Upper lobe of left lung (tissue), 4 donors: ENCODE results near the gene NACC1.

Experiments used
- CTCF ChIP-seq, 6 experiments: fragments of 450-650 bp in 4 of 6; fragments of 200-600 bp in 2 of 6; sonication (generic) in 2 of 6; IDR thresholded peaks; one replicate each; pipeline ENCODE4 v1.5.1; 2016 to 2019; ENCODE audit warnings: antibody characterized with exemption in 6 of 6
- POLR2A ChIP-seq, 4 donors: fragments of 450-650 bp; IDR thresholded peaks; one replicate each; pipeline ENCODE4 v1.5.1; 2016 to 2017; ENCODE audit warnings: antibody characterized with exemption in 4 of 4, mild to moderate bottlenecking in 2 of 4

GRCh38 chr19:13151605-13152355 lies 33.7 kb downstream of the NACC1 start:
- peak in 5 of 6 experiments; percentile 8 to 16 (median 13) for TF ChIP-seq CTCF (IDR thresholded peaks at IDR 0.05)
- peak; percentile 57 to 98 (median 94) for TF ChIP-seq POLR2A (IDR thresholded peaks at IDR 0.05)
